IPS-20b (cell line): ENCODE data around the gene FAM210B.

Experiments used
- H3K27ac ChIP-seq: one replicate; pipeline ENCODE4 v1.5.1; 2013; ENCODE audit warnings: low read length
- H3K27me3 ChIP-seq: 2 replicates; pipeline ENCODE4 v1.6.1; 2013; ENCODE audit warnings: mild to moderate bottlenecking, low read length, inconsistent platforms; ENCODE audit not compliant: insufficient read depth
- H3K36me3 ChIP-seq: 2 replicates; pipeline ENCODE4 v1.6.1; 2013; ENCODE audit warnings: low read depth, mild to moderate bottlenecking, inconsistent platforms, low read length, moderate library complexity; ENCODE audit not compliant: insufficient read depth
- H3K4me1 ChIP-seq: 2 replicates; pipeline ENCODE4 v1.6.1; 2013; ENCODE audit warnings: mild to moderate bottlenecking, control low read depth, inconsistent platforms, low read length, moderate library complexity; ENCODE audit not compliant: insufficient read depth
- H3K4me3 ChIP-seq: 2 replicates; pipeline ENCODE4 v1.5.1; 2013; ENCODE audit warnings: mild to moderate bottlenecking, low read length, inconsistent platforms
- H3K9ac ChIP-seq: 2 replicates; pipeline ENCODE4 v1.6.1; 2013; ENCODE audit warnings: low read depth, mild to moderate bottlenecking, inconsistent platforms, low read length, moderate library complexity
- H3K9me3 ChIP-seq: 2 replicates; pipeline ENCODE4 v1.6.1; 2013; ENCODE audit warnings: mild to moderate bottlenecking, low read depth, low read length, inconsistent platforms; ENCODE audit not compliant: insufficient read depth

FAM210B gene

DNA sequence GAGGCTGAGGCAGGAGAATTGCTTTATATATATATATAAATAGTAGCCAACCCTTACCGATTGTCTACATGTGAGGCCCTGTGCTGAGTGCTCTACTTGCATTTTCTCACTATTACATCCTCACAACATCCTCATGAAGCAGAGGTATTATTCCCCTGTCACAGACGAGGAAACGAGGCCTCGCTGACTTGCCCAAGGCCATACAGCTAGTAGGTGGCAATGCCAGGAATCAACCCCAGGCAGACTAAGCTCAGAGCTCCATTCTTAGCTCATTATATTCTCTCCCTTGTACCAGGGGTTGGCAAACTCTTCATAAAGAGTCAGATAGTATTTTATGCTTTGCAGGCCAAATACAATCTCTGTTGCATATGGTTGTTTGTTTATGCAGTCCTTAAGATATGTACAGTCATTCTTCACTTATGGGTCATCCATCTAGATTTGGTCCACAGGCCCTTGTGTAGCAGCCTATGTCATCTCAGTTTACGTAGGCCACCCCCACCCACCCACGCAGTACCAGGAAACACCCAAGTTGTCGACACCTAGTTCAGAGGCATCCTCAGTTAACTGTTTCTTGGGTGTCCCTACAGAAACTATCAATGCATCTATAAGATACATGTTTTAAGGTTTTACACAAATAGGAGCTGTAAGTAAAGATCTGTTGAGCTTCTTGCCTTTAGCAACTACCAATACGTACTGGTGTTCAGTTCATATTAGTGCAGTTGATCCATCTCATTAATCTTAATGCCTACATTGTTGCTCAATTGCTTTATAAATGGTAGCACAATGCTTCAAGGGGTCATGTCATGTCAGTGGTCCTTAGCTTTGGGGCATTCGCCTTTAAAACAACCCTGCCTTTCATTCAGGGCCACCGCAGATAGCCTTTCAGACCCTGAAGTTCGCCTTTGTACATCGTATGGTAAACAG is 56.3 kb downstream of the FAM210B start:
- Histone ChIP-seq H3K9ac (no peak overlapping the region), H3K4me1 (no peaks in the 10 kb centered on the region), H3K36me3 (peaks cover 6% of the 10 kb centered on the region; the same call in 1 of the 2 replicates), H3K27me3 (no peaks in the 10 kb centered on the region), H3K27ac (no peak overlapping the region), H3K4me3 (no peak overlapping the region), H3K9me3 (no peaks in the 10 kb centered on the region)

DNA sequence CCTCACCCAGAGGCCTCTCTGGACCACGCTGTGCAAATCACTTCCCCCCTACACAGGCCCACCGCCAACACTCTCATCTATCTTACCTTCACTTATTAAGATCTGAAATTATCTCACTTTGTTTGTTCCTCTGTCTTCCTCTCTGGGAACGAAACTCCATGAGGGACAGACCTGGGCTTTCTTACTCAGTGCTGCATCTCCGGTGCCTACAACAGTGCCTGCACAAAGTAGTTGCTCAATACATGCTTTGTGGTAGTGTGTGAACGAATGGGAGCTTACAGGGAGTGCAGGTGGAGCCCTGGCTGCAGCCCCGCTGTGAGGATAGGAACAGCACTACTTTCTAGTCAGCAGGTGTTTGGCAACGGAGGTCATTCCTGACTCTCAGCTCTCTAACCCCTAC is 58.6 kb downstream of the FAM210B start:
- H3K4me3 ChIP-seq = no peak overlapping the region
- H3K9ac ChIP-seq = no peak overlapping the region
- H3K9me3 ChIP-seq = no peaks in the 10 kb centered on the region
- H3K4me1 ChIP-seq = peaks cover 4% of the 10 kb centered on the region
- peaks cover 6% of the 10 kb centered on the region; the same call in 1 of the 2 replicates for H3K36me3 ChIP-seq
- peaks cover 16% of the 10 kb centered on the region; the same call in 1 of the 2 replicates for H3K27me3 ChIP-seq
- H3K27ac ChIP-seq = no peak overlapping the region

DNA sequence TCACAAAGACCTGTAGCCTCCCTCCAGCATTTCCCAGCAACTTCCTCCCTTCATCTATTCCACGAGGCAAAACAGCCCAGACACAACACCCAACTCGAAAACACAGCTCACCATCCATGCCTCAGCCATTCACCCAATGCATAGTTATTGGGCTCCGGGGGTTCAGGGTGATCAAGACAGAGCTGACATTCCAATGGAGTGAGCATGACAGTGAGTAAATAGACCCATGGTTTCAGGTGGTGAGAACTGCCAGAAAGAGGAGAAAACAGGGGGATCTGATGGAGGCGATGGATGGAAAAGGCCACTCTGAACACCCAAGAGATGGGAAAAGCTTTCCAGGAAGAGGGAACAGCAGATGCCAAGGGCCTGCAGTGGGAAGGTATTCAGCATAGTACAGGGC is 59.1 kb downstream of the FAM210B start:
- H3K9me3 ChIP-seq = no peaks in the 10 kb centered on the region
- no peak overlapping the region for H3K4me3 ChIP-seq
- peaks cover 6% of the 10 kb centered on the region; the same call in 1 of the 2 replicates for H3K36me3 ChIP-seq
- H3K9ac ChIP-seq = no peak overlapping the region
- H3K4me1 ChIP-seq = peaks cover 9% of the 10 kb centered on the region
- no peak overlapping the region for H3K27ac ChIP-seq
- peaks cover 16% of the 10 kb centered on the region; the same call in 1 of the 2 replicates for H3K27me3 ChIP-seq
